ENCODE data around the gene LYPD8. TPM values are rescaled to one million over a fixed set of nuclear protein-coding genes. Genes with fewer than 3 reads are reported as not detected.

The LYPD8 gene
- total and polyA plus RNA-seq, 2 experiments from 2014 or later, result not detected

GRCh38 chr1:248776991-248777390, 21.4 kb upstream of the LYPD8 start:
- H3K36me3 Mint-ChIP-seq (ENCODE audit: low read depth), result peaks cover 25% of the 10 kb centered on the region
- TF ChIP-seq EZH2 (IDR thresholded peaks at IDR 0.05; ENCODE audit: low read depth, unreplicated experiment) (no peak), POLR2AphosphoS5 (IDR thresholded peaks at IDR 0.05; ENCODE audit: low read depth) (no peak), ZNF331 (CRISPR knock-in tag; IDR thresholded peaks at IDR 0.05; ENCODE audit: low read depth) (no peak), NANOG (IDR thresholded peaks at IDR 0.05; ENCODE audit: borderline replicate concordance) (no peak), STAT1 (IDR thresholded peaks at IDR 0.05; ENCODE audit: unreplicated experiment) (no peak), CREB1 (CRISPR knock-in tag; IDR thresholded peaks at IDR 0.05; ENCODE audit: low read depth) (no peak), CTCF (conservative IDR thresholded peaks at IDR 0.05; ENCODE audit: low read depth in 2 of 2) (no peak), ETS1 (IDR thresholded peaks at IDR 0.05) (no peak), ZNF462 (CRISPR knock-in tag; IDR thresholded peaks at IDR 0.05) (no peak), ZNF114 (CRISPR knock-in tag; IDR thresholded peaks at IDR 0.05) (no peak), EZH2phosphoT487 (IDR thresholded peaks at IDR 0.05; ENCODE audit: unreplicated experiment) (no peak), JUNB (IDR thresholded peaks at IDR 0.05; ENCODE audit: unreplicated experiment) (no peak)
- TF ChIP-seq, protein P1, sequence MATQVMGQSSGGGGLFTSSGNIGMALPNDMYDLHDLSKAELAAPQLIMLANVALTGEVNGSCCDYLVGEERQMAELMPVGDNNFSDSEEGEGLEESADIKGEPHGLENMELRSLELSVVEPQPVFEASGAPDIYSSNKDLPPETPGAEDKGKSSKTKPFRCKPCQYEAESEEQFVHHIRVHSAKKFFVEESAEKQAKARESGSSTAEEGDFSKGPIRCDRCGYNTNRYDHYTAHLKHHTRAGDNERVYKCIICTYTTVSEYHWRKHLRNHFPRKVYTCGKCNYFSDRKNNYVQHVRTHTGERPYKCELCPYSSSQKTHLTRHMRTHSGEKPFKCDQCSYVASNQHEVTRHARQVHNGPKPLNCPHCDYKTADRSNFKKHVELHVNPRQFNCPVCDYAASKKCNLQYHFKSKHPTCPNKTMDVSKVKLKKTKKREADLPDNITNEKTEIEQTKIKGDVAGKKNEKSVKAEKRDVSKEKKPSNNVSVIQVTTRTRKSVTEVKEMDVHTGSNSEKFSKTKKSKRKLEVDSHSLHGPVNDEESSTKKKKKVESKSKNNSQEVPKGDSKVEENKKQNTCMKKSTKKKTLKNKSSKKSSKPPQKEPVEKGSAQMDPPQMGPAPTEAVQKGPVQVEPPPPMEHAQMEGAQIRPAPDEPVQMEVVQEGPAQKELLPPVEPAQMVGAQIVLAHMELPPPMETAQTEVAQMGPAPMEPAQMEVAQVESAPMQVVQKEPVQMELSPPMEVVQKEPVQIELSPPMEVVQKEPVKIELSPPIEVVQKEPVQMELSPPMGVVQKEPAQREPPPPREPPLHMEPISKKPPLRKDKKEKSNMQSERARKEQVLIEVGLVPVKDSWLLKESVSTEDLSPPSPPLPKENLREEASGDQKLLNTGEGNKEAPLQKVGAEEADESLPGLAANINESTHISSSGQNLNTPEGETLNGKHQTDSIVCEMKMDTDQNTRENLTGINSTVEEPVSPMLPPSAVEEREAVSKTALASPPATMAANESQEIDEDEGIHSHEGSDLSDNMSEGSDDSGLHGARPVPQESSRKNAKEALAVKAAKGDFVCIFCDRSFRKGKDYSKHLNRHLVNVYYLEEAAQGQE (IDR thresholded peaks at IDR 0.05; ENCODE audit: unreplicated experiment), result no peak

More at GRCh38 chr1:248776991-248777390, 21.4 kb upstream of the LYPD8 start:
- no peak overlapping the region for H3K4me3 ChIP-seq
- no peaks in the 10 kb centered on the region for H3F3A ChIP-seq (replicated peaks; ENCODE audit: low read depth)
- H3K79me2 ChIP-seq (replicated peaks; ENCODE audit: insufficient read depth), result no peaks in the 10 kb centered on the region
- no peaks in the 10 kb centered on the region for H4K20me1 ChIP-seq (replicated peaks; ENCODE audit: insufficient read depth)
- no peak overlapping the region for H3K4me2 ChIP-seq
- no peak for ATAC-seq
- peaks cover 5% of the 10 kb centered on the region; the same call in 1 of the 2 replicates for H3K36me3 ChIP-seq (ENCODE audit: insufficient read depth)
- Mint-ChIP-seq H3K4me3 (no peak overlapping the region), H3K27me3 (ENCODE audit: insufficient read depth, low read depth, poor library complexity) (peaks cover 2% of the 10 kb centered on the region), H3K4me1 (no peaks in the 10 kb centered on the region), H3K9me3 (peaks cover 96% of the 10 kb centered on the region), H3K27ac (no peak overlapping the region)
- no peaks in the 10 kb centered on the region for H3K4me1 ChIP-seq (ENCODE audit: insufficient read depth)
- H3K9me2 ChIP-seq (ENCODE audit: insufficient read depth), result no peaks in the 10 kb centered on the region
- 0 out of 2 replicates have a peak, but pooled peaks cover 2% of the 10 kb centered on the region for H3K27me3 ChIP-seq (ENCODE audit: insufficient read depth)
- H3K27ac ChIP-seq (ENCODE audit: low read depth), result no peak overlapping the region
- no peak overlapping the region for H2AFZ ChIP-seq
- no peak for DNase-seq (ENCODE audit: low spot score)
